A549 treated with Mapracorat at 1 μM for 4 hours (cell line): ENCODE measurements around the gene MANBA. TPM values are rescaled to one million over a fixed set of nuclear protein-coding genes. Genes with fewer than 3 reads are reported as not detected.

ENCODE experiments used
- total RNA-seq: library from RNA; stranded (reverse); fragments of 200-300 nt; extraction: Qiagen RNA extraction; gene quantifications from 5 replicates; pipeline ENCODE4 v1.2.3, GENCODE V29; 2022

Gene MANBA
- 12.4 to 15.4 TPM (median 13.5 TPM) in 5 replicates for total RNA-seq

GRCh38 chr4:102760645-102761295 is at the start of gene MANBA:
TSS of gene MANBA (minus strand) at chr4:102760968. CDS start at chr4:102760894, 74 bp downstream.

Other genes with a start within 250 kb of the MANBA start
- gene UBE2D3, start 66.6 kb upstream of the MANBA start, total RNA-seq, result 215 to 233 TPM (median 230 TPM) in 5 replicates
- 36.3 to 41.3 TPM (median 38.7 TPM) in 5 replicates for gene CISD2, start 108.0 kb upstream of the MANBA start, total RNA-seq